NCI-H1436 treated with DMSO at 0.1 percent for 48 hours (cell line): ENCODE data around the gene ALX4.

Experiments used
- DNase-seq: peaks from one replicate; lab custom pipeline; 2025; lab: John Stamatoyannopoulos, UW

ALX4 gene

DNA sequence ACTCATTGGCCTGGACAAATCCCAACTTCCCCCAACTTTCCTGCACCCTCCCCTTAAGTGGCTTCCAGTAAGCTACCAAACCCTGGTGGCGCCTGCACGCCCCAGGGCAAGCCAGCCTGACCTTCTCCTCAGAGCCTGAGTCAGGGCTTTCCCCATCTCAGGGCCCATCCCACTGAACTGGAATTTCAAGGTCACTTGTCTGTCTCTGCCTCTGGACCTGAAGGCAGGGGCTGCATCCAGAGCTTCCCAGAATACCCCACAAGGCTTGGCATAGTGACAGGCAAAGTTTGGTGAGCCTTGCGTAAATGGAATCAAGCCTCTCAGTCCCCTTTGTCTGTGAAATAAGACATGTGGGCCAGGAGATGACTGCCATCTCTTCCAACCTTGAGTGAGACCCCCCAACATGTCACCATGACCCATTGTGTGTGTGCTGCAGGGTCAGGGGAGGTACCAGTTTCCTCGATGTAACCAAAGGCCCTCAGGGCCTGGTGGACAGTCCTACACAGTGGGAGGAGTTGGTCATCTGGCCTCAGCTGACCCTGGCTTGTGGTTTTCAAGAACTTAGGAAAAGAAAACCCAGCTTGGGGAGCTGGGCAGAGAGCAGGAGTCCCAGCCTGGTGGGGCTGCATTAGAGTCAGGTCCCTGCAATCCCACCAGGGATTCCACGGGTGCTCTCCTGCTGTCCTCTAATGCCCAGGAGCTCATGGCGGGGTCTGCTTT lies 8.9 kb downstream of the ALX4 start:
- no peak for DNase-seq

DNA sequence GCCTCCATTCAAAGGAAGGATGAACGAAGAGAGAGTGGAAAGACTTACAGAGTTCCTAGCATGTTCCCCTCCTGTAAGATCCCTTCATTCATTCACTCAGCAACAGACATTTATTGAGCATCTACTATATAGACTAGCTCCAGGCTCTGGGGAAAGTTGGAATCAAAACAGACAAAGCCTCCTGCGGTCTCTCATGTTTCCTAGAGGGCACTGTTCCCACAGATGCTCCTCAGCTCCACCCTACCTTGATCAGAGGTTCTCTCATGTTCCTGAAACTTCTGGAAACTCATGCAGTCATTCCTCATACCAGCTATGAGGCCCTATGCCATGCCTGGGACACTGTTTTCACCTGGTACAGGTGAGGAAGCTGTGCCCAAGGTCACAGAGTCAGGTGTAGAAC lies 11.1 kb downstream of the ALX4 start:
- no peak for DNase-seq

DNA sequence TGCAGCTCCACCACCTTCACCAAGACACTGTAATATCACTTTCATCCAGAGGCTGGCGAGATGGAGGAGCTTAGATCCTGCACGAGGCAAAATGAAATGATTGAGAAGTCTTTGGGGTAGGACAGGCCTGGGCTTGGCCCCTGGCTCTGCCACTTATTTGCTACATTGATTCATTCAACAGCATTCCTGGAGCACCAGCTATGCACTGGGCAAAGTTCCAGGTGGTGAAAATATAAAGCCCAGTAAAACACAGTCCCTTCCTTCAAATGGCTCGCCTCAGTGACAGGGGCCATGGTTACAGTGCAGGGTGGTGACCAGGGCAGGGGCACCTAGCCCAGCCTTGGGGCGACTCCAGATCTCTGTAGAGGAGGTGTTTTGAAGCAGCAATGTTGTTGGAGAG lies 19.7 kb downstream of the ALX4 start:
- no peak for DNase-seq

DNA sequence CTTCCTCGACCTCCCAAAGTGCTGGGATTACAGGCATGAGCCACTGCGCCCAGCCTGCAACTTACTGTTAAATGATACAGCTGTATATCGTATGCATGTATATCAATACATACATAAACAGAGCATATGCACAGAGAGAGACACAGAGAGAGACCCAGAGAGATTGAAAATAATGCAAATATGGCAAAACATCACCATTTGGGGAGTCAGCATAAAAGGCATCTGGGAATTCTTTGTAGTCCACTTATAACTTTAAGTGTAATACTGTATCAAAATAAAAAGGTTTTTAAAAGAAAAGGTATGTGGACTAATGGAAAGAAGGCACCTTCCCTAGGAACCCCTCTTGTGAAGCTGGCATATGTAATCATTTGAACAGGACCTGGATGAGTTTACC lies 21.8 kb downstream of the ALX4 start:
- DNase-seq = no peak

DNA sequence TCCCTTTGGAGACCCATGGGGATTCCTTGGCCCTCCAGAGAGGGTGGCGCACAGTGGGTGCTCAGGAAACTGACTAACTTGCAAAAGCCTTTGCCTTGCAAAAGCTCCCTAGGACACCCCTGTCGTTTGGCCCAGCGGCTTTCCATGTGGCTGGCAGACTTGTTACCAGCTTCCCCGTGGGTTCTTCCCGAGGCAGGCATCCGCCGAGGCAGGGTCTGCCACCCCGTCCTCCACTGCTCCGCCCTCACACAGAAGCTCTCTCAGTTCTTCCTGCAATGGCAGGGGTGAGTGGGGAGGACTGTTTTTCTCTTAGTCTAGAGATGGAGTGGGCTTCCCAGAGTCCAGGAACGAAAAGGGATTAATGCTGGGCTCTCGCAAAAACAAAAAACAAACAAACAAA lies 23.0 kb downstream of the ALX4 start:
- no peak for DNase-seq

DNA sequence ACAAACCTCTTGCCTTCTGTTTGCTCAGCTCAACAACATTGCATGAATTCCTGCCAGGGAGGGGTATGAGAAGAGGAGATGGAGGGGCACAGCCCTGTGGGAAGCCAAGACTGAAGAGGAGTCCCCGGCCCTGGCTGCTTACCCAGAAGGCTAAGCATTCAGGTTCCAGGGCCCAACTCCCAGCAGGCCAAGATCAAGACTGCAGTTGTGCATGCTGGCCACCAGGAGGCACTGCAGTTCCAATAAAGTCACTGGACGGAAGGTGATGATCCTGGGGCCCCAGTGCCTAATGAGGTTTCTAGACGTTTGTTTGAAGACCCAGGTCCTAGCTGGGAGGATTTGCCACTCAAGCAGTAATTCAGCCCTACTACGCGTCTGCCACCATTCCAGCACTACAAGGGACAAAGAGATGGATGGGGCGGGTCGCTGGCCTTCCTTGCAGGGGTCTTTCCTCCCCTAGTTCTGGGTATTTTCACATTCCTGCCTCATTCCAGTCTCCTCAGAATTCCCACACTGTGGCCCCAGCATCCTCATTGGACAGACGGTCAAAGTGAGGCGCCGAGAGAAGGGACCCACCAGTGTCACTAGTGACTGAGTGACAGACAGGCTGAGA lies 23.6 kb downstream of the ALX4 start:
- no peak for DNase-seq

DNA sequence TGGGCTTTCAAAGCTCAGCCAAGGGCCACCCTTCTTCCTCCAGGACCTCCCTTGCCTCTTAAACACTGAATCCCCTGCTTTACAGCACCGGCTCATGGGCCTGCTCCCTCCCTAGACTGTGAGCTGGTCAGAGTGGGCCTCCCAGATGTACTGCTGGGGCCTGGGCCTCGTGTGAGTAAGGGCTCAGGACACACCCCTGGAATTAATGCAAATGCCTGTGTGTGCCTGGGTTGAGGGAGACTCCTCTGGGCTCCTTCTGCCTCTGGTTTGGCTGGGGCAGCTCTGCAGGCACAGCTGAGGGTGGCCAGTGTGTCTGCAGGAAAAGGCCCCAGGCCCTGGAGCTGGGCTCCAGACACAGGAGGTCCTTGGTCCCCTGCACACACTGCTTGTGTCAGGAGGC lies 24.2 kb downstream of the ALX4 start:
- DNase-seq = no peak

DNA sequence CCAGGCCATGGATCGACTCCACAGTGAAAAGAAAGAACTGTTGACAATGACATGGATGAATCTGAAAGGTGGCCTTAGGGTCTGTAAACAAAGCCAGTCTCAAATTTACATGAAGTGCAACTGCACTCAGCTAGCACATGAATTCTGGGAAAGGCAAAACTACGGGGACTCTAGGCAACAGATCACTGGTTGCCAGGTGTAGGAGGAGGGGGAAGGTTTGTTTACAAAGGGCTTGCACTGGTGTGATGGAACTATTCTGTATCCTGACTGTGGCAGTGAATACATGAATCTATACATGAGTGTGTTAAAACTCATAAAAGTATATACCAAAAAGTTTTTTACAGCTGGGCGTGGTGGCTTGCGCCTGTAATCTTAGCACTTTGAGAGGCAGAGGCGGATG lies 27.3 kb downstream of the ALX4 start:
- DNase-seq = no peak

DNA sequence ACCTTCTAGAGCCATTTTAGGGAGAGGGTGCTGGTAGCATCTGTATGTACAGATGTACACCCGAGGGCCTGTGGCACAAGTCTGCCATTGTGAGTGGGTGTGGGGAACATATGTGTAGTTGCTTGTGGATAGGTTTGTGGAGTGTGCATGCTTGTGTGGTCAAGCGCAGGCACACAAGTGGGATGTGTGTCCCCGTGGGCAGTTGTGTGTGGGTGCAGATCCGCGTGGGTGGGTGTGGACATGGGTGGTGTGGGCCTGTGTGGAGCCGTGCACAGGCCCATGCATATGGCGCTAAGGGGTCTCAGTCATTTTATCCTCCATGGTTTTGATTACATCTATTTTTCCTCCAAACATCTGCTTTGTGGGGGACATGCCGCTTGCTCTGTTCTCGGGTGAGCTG lies 28.8 kb downstream of the ALX4 start:
- DNase-seq = no peak

DNA sequence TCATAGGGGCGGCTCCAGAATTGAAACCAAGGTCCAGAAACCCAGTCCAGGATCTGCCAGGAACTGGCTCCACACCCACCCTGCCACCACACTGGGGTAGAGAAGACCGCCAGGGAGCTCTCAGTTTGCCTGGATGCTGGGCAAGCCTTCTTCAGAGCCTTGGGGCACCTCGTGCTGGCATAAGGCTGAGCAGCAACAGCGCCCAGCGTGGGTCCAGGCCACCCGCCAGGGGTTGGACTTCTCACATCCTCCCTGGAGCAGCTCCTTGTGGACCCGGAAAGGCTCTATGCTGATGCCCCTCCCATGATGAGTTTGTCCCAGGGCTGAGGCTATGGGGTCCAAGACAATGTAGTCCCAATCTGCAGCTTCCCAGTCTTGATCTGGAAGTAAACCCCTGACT lies 29.7 kb downstream of the ALX4 start:
- DNase-seq = no peak

DNA sequence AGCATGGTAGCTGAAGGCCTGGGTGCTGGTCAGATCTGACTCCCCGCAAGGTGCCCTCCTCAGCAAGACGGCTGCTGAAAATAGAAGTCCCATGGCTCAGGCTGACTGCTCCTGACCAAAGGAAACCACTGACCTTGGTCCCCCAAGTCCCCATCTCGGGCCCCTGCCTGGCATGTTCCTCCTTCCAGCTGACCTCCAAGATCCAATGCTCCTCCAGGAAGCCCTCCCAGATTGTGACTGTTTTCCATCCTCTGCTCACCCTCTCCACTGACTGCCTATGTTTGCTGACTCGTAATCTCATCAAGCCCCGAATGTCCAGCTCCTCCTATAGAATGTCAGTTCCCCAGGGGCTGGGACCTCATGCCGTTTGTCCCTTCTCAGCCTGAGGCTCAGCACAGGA lies 30.5 kb downstream of the ALX4 start:
- DNase-seq = no peak

DNA sequence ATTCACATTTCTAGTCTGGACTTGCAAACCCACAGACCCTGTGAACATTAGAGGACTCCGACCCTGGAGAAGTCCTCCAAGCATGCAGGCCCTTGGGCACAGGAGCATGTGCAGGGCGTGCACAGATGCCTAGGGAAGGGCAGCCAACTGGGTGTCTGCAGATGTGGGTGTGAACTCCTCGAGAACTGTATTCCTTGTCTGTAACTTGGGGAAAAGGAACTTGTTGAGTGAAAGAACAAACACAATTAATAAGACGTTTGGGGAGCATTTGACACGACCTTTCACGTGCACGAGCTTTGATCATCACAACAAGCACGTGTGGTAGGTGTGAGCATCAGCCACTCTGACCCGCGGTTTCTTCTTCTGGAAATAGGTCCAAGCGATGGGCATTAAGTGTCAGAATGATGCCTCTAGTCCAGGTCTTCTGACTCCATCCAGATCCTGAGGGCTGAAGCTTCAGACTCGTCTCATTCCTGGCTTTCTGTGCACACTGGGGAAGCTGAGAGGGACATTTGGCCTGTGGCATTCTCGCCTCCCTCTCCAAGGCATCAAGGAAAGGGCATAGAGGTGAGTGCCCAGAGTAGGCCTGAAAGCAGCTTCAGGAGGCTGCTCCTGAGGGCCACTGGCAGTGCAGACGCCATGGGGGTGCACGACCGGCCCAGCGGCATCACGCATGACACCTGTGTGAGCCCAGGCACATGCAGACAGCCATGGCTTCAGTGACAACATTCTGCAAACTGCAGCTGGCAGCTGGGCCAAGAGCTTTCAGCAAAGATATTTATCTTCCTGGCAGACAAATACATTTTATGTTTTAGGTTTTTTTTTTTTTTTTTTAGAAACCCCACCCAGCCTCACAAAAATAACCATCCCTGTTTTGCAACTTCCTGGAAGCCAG lies 32.5 kb downstream of the ALX4 start:
- no peak for DNase-seq

DNA sequence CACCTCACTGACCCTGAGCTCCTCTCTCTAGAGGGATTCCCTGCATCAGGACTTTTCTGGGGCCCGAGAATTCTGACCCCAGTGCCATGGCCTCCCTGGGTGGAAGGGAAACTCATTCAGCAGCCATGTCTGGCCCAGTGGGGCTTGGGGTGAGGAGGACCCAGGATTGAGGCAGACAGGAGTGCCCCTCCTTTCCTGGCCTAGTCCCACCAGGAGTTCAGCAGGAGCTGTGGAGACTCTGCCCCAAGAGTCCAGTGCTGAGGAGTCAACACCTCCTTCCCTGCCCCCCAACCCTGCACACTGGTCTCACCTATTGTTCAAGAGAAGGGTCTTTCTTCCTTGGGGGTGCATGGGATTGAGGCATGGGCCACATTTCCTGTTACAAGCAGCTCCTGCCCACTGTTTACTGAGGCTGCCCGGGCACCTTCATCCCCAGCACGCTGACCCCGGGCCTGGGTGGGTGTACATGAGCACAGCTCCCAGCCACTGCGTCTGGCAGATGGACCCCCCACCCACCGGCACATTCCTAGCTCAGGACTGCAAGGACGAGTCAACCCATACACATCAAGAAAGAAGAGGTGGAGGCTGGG lies 33.9 kb downstream of the ALX4 start:
- no peak for DNase-seq

DNA sequence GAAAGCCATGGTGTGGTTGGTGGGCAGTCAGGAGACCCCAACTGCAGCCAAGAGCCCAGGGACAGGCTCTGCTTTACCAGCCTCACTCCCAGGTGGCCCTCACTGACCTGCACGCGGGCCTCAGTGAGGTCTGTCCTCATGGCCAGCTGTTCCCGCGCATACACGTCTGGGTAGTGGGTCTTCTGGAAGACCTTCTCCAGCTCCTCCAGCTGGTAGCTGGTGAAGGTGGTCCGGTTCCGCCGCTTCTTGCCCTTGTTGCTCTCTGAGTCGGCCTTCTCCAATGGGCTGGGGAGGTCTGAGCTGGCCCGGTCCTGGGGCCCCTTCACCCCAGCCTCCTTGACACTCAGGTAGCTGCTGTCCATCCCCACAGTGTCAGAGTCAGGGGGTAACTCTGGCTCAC lies 34.7 kb downstream of the ALX4 start:
- no peak for DNase-seq

DNA sequence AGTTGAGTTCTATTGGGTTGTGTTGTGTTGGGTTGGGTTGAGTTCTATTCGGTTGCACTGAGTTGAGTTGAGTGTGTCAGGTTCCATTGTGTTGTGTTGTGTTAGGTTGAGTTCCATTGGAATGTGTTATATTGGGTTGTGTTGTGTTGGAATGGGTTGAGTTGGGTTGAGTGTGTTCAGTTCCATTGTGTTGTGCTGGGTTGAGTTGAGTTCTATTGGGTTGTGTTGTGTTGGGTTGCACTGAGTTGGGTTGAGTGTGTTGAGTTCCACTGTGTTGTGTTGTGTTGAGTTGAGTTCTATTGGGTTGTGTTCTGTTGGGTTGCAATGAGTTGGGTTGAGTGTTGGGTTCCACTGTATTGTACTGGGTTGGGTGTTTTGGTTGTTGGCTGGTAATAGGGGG lies 35.5 kb downstream of the ALX4 start:
- no peak for DNase-seq

DNA sequence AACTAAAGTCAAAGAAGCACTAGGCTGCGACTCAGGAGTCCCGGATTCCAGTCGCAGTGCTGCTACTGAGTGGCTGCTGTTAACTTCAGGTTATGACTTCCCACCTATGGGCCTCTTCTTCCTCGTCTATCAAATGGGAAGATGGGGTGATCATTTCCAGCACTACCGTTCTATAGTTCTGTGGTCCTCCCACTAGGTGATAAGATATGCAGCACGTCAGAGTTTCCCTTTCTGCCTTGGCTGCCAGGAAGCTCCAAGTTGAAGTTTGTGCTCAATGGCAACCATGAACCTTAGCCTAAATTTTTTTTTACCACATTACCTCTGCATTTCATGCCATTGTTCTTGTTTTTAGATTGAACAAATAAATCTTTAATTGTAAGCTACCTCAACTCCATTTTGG lies 38.7 kb downstream of the ALX4 start:
- no peak for DNase-seq

DNA sequence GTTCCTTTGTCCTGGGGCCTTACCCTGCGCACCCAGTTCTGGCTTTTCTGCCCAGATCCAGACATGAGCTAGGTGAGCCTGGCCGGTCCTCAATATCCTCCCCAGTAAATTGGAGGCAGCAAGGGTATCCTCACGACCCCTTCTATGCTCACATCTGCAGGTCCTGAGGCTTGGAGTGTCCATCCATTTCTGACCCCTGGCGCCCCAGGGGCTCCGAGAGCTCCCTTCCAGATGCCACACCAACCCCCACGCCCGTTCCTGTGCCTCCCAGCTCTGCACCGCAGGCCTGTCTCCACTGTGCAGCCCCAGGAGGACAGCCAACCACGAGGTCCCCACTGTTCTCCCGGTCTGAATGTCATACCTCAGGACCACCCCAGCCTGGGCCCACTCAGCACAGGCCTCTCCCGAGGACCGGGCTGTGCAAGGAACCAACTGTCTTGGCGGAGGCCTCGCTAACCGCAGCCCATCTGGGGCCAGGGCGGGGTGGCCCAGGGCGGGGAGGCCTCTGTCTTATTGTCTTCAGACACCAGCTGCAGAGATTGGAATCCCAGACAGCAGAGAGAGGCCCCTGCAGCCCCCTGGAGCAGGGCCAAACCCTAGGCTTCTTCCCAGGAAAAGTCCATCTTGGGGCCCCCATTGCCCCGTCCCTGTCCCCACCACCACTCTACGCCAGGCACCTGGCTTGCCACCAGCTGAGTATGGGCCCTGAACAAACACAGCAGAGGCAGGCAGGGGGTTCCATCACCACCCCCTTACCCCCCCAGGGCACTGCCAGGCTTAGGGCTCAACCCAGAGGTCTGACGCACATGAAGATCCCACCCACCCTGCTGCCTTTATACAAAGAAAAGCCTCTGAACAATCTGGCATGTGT lies 39.3 kb downstream of the ALX4 start:
- DNase-seq = no peak

DNA sequence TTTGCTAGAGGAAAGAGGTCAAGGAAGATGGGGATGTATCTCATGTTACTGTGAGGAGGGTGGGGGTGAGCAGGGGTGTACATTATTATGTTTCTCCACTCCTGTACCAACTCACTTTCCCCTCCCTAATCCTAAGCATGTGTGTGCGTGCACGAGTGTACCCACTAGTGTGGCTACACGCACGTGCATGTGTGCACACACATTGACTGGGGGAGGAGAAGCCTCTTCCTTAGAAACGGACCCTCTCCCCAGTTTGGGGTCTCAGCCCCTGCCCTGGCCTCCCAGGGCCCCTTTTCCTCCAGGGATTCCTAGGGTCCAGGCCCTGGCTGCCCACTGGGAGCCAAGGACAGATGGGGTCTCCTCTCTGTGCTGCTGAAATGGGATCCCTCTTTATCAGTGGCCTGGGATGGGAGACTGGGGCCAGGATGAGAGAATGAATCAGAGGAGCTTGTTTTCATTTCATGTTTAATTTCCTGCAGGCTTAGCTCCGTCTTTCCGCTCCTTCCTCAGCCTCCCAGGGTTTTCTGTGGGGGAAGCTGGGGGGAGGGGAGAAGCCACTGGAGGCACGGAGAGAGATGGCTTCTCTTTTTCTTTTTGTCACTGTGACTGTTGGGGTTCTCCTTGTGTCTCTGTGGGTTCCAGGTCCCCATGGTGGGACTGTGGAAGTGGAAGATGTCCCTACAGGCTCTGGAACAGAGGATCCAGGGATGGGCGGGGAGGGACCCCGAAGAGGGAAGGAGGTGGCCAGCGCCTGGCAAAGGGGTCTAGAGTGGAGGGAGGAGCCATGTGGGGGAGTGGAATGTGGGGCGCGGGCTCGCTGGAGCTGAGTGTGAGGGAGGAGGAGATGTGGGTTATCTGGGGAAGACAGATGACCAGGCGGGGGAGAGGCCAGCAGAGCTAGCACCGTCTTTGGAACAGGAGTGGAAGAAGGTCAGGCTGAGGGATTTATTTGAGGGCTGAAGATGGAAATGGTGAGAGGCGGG lies 40.3 kb downstream of the ALX4 start:
- DNase-seq = no peak

DNA sequence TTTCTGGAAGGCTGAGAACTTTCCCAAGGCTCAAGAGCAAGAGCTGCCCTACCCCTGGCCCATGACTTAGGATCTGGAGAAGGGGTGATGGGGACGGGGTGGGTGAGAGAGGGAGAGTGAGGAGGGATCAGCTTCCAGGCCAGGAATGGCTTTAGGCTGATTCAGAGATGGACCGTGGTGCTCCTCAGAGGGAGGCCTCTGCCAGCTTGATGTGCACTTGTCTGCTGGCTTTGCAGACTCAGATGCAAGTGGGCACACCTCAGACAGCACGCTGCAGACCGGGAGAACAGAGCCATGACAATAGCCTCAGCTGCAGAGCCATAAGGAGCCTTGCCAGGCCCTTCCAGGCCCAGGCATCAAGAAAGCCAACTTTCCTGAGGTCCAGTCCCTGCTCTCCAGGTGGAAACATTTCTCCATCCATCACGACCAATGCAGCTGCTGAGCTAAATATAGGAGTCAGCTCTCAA lies 41.3 kb downstream of the ALX4 start:
- no peak for DNase-seq
